Neuronal stem cell (in vitro differentiated cells): ENCODE measurements around the gene SLC19A2.
"Not testable (repeated sequence)": the region's sequence is repeated elsewhere in the genome, so short reads cannot be mapped to it uniquely, and the experiment has no call there.

Source experiments
- DNase-seq: peaks from one replicate; pipeline ENCODE4 v3.0.0-alpha.2; 2013; ENCODE audit warnings: low spot score
- H2AFZ ChIP-seq: one replicate; pipeline ENCODE4 v1.6.1; 2013; ENCODE audit warnings: mild to moderate bottlenecking, low read length, inconsistent platforms
- H2AK5ac ChIP-seq: 2 replicates; pipeline ENCODE4 v1.6.1; 2013; ENCODE audit warnings: low read depth, mild to moderate bottlenecking, inconsistent platforms, low read length, moderate library complexity, mixed read lengths
- H2BK120ac ChIP-seq: 2 replicates; pipeline ENCODE4 v1.6.1; 2013; ENCODE audit warnings: low read depth, mild to moderate bottlenecking, inconsistent platforms, low read length, moderate library complexity, mixed read lengths
- H2BK12ac ChIP-seq: one replicate; pipeline ENCODE4 v1.6.1; 2013; ENCODE audit warnings: low read length, inconsistent platforms
- H2BK15ac ChIP-seq: 2 replicates; pipeline ENCODE4 v1.6.1; 2013; ENCODE audit warnings: mild to moderate bottlenecking, low read length, inconsistent platforms, mixed read lengths
- H2BK5ac ChIP-seq: one replicate; pipeline ENCODE4 v1.6.1; 2013; ENCODE audit warnings: inconsistent platforms, mild to moderate bottlenecking, low read length, moderate library complexity
- H3K14ac ChIP-seq: one replicate; pipeline ENCODE4 v1.6.1; 2013; ENCODE audit warnings: low read length, inconsistent platforms
- H3K18ac ChIP-seq: 2 replicates; pipeline ENCODE4 v1.6.1; 2013; ENCODE audit warnings: low read length, inconsistent platforms
- H3K23ac ChIP-seq: 2 replicates; pipeline ENCODE4 v1.6.1; 2013; ENCODE audit warnings: low read depth, mild to moderate bottlenecking, mixed read lengths, low read length, inconsistent platforms; ENCODE audit not compliant: poor library complexity
- H3K27ac ChIP-seq: replicated peaks from 3 replicates; pipeline ENCODE4 v1.5.1; 2013; ENCODE audit warnings: low read length, inconsistent platforms
- H3K27me3 ChIP-seq, 3 experiments: 2 replicates each; pipeline ENCODE4 v1.6.1; 2013; ENCODE audit warnings: low read length in 3 of 3, mild to moderate bottlenecking in 2 of 3, inconsistent platforms in 1 of 3, low read depth in 1 of 3, mixed read lengths in 1 of 3, moderate library complexity in 1 of 3; ENCODE audit not compliant: control insufficient read depth in 3 of 3, insufficient read depth in 3 of 3
- H3K36me3 ChIP-seq, 2 donors: replicated peaks in 1 of 2; 2 replicates each; pipeline ENCODE4 v1.6.1; 2013; ENCODE audit warnings: low read length in 2 of 2; ENCODE audit not compliant: control insufficient read depth in 2 of 2, insufficient read depth in 2 of 2
- H3K4ac ChIP-seq: 2 replicates; pipeline ENCODE4 v1.6.1; 2013; ENCODE audit warnings: inconsistent platforms, mild to moderate bottlenecking, low read length, moderate library complexity
- H3K4me1 ChIP-seq, 2 donors: 1 replicate in 1 of 2; 2 replicates in 1 of 2; pipeline ENCODE4 v1.6.1; 2013; ENCODE audit warnings: low read length in 2 of 2, low read depth in 1 of 2; ENCODE audit not compliant: control insufficient read depth in 2 of 2, insufficient read depth in 1 of 2
- H3K4me2 ChIP-seq: one replicate; pipeline ENCODE4 v1.6.1; 2013; ENCODE audit warnings: mild to moderate bottlenecking, low read length, inconsistent platforms; ENCODE audit not compliant: insufficient read depth, poor library complexity, severe bottlenecking
- H3K4me3 ChIP-seq, 2 donors: 2 replicates each; pipeline ENCODE4 v1.5.1; 2013; ENCODE audit warnings: low read length in 2 of 2, mild to moderate bottlenecking in 2 of 2, inconsistent platforms in 1 of 2, moderate library complexity in 1 of 2
- H3K79me1 ChIP-seq: one replicate; pipeline ENCODE4 v1.6.1; 2013; ENCODE audit warnings: low read depth, mild to moderate bottlenecking, inconsistent platforms, low read length, moderate library complexity
- H3K9ac ChIP-seq: one replicate; pipeline ENCODE4 v1.6.1; 2013; ENCODE audit warnings: mild to moderate bottlenecking, low read depth, low read length, inconsistent platforms; ENCODE audit not compliant: poor library complexity
- H3K9me3 ChIP-seq, 2 donors: replicated peaks in 1 of 2; 2 replicates each; pipeline versions ENCODE3 to v1.6.1; 2013; ENCODE audit warnings: low read length in 2 of 2, mild to moderate bottlenecking in 2 of 2, inconsistent platforms in 1 of 2, low read depth in 1 of 2, mixed read lengths in 1 of 2, moderate library complexity in 1 of 2; ENCODE audit not compliant: control insufficient read depth in 2 of 2, insufficient read depth in 1 of 2
- H4K8ac ChIP-seq: one replicate; pipeline ENCODE4 v1.6.1; 2013; ENCODE audit warnings: low read depth, mild to moderate bottlenecking, inconsistent platforms, low read length, moderate library complexity
- H4K91ac ChIP-seq: one replicate; pipeline ENCODE4 v1.6.1; 2013; ENCODE audit warnings: low read length, low read depth, mild to moderate bottlenecking, inconsistent platforms; ENCODE audit not compliant: poor library complexity
- WGBS, 2 donors: extraction: QIAGEN DNeasy Blood & Tissue Kit; methylation state at CpG; one replicate each; pipeline ENCODE4 v1.1.7; 2013; ENCODE audit warnings: missing lambda C conversion rate in 2 of 2, mixed read lengths in 1 of 2; ENCODE audit not compliant: insufficient read length in 2 of 2, insufficient replicate concordance in 1 of 2; ENCODE audit errors: extremely low coverage in 2 of 2; 5-methylcytosine and 5-hydroxymethylcytosine counted together

SLC19A2 gene

DNA sequence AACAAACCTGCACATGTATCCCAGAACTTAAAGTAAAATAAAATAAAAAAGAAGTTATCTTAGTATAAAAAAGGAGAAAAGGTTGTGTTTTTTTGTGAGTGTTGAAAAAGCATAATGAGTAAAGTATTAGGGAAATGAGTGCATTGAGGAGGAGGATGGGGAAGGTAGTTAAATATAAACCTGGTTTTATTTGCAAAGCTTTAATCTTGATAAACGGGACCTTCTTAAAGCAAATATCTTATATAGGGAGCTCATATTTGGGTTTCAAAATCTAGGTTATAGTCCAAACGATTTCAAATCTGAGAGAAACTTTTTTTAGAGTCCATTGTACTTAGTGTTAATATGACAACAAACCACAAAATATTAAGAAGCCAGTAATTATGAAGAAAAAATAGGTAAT lies 21.7 kb upstream of the SLC19A2 start:
- DNase-seq: no peak
- Histone ChIP-seq H2BK15ac (no peak overlapping the region), H2BK120ac (no peak overlapping the region), H3K27ac (no peak overlapping the region), H3K27me3 (no peaks in the 10 kb centered on the region), H2BK12ac (no peak overlapping the region), H3K4me1 (no peaks in the 10 kb centered on the region), H3K23ac (no peak overlapping the region), H3K4ac (no peak overlapping the region), H4K8ac (no peak overlapping the region), H3K9me3 (no peaks in the 10 kb centered on the region), H3K4me3 (no peak overlapping the region), H2AFZ (no peak overlapping the region), H3K18ac (no peak overlapping the region), H3K79me1 (no peaks in the 10 kb centered on the region), H3K9ac (no peak overlapping the region), H4K91ac (no peak overlapping the region), H2BK5ac (no peak overlapping the region), H3K14ac (no peak overlapping the region), H3K36me3 (no peaks in the 10 kb centered on the region), H3K4me2 (no peak overlapping the region), H2AK5ac (no peak overlapping the region)
- WGBS, 2 donors: no CpG with 5 or more reads among the region's 2 CpGs

DNA sequence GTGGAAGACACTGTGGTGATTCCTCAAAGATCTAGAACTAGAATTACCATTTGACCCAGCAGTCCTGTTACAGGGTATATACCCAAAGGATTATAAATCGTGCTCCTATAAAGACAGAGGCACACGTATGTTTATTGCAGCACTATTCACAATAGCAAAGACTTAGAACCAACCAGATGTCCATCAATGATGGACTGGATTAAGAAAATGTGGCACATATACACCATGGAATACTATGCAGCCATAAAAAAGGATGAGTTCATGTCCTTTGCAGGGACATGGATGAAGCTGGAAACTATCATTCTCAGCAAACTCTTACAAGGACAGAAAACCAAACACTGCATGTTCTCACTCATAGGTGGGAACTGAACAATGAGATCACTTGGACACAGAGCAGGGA lies 17.9 kb upstream of the SLC19A2 start:
- H3K14ac ChIP-seq, H3K23ac ChIP-seq, H2AK5ac ChIP-seq, H3K4me3 ChIP-seq, H3K4ac ChIP-seq, H3K9ac ChIP-seq, H4K8ac ChIP-seq, H3K36me3 ChIP-seq, H3K4me1 ChIP-seq, H3K18ac ChIP-seq, H3K4me2 ChIP-seq, H3K27me3 ChIP-seq, H3K9me3 ChIP-seq, DNase-seq, H2BK15ac ChIP-seq, H2BK120ac ChIP-seq, H3K27ac ChIP-seq, H3K79me1 ChIP-seq, H2BK12ac ChIP-seq, H4K91ac ChIP-seq, H2BK5ac ChIP-seq, H2AFZ ChIP-seq: not testable (repeated sequence)
- WGBS, 2 donors: no CpG with 5 or more reads among the region's 2 CpGs

DNA sequence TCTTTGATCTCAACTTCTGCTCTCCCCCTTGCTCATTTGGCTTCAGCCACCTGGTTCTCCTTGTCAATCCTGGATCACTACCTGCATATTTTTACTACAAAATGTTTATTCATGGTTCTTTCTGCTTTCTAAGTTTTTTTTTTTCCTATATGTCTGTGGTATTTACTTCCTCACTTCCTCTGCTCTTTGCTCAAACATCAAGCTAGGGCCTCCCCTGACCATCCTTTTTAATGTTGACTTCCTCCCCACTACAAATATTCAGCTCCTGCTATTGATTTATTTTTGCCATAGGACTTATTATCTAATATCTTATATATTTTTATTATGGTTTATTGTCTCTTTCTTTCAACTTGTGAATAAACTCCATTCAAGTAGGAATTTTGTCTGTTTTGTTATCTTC lies 14.1 kb upstream of the SLC19A2 start:
- H3K9ac ChIP-seq: no peak overlapping the region
- no peak overlapping the region for H2AFZ ChIP-seq
- H3K9me3 ChIP-seq: no peaks in the 10 kb centered on the region
- no peak overlapping the region for H3K27ac ChIP-seq
- H2BK5ac ChIP-seq: no peak overlapping the region
- H3K79me1 ChIP-seq: no peaks in the 10 kb centered on the region
- no peaks in the 10 kb centered on the region for H3K36me3 ChIP-seq
- H4K91ac ChIP-seq: no peak overlapping the region
- no peak overlapping the region for H2BK15ac ChIP-seq
- H3K27me3 ChIP-seq: no peaks in the 10 kb centered on the region
- no peak overlapping the region for H3K4me3 ChIP-seq
- no peak overlapping the region for H3K18ac ChIP-seq
- no peak overlapping the region for H3K4me2 ChIP-seq
- no peak overlapping the region for H2BK12ac ChIP-seq
- no peak overlapping the region for H2AK5ac ChIP-seq
- no peak overlapping the region for H3K14ac ChIP-seq
- no peak overlapping the region for H4K8ac ChIP-seq
- no peak overlapping the region for H3K4ac ChIP-seq
- no peaks in the 10 kb centered on the region for H3K4me1 ChIP-seq
- DNase-seq: no peak
- H3K23ac ChIP-seq: no peak overlapping the region
- H2BK120ac ChIP-seq: no peak overlapping the region

DNA sequence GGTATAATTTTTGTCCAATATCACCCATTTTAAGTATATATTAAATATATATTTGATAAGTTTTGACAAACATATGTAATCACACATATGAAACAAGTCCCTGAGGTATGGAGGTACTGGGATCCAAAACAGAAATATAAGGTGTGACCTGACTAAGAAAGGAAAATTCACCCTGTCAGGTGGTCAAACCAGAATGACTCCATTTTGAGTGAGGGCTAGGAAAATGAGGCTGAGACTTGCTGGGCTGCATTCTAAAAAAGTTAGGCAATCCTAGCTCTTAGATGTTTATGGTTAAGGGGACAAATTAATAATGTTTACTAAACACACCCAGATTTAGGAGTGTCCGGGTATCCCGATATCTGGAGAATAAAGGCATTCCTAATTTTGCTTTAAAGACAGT lies 11.6 kb upstream of the SLC19A2 start:
- Histone ChIP-seq H3K36me3 (no peaks in the 10 kb centered on the region), H3K27ac (no peak overlapping the region)

More for the DNA sequence above, 11.6 kb upstream of the SLC19A2 start:
- no peak overlapping the region for H3K14ac ChIP-seq
- H3K18ac ChIP-seq: no peak overlapping the region
- H3K23ac ChIP-seq: no peak overlapping the region
- H2BK5ac ChIP-seq: no peak overlapping the region
- H2BK120ac ChIP-seq: no peak overlapping the region
- no peak overlapping the region for H2BK15ac ChIP-seq
- H3K79me1 ChIP-seq: no peaks in the 10 kb centered on the region
- no peak overlapping the region for H4K91ac ChIP-seq
- no peak overlapping the region for H2AFZ ChIP-seq
- H3K27me3 ChIP-seq: no peaks in the 10 kb centered on the region
- no peaks in the 10 kb centered on the region for H3K4me1 ChIP-seq
- no peak overlapping the region for H2AK5ac ChIP-seq
- H3K4me3 ChIP-seq: no peak overlapping the region
- no peak overlapping the region for H3K4ac ChIP-seq
- H2BK12ac ChIP-seq: no peak overlapping the region
- DNase-seq: no peak
- H3K9me3 ChIP-seq: no peaks in the 10 kb centered on the region
- H3K4me2 ChIP-seq: no peak overlapping the region
- no peak overlapping the region for H4K8ac ChIP-seq
- WGBS, 2 donors: no CpG with 5 or more reads among the region's 2 CpGs
- no peak overlapping the region for H3K9ac ChIP-seq
